Stimulated activated CD4-positive, alpha-beta T cell treated with anti-CD3 and anti-CD28 coated beads, Interleukin-1b, Interleukin-23, amount 100 ng/mL, for 4 hours (primary cell): ENCODE results near the gene AGMAT.

Experiments
- DNase-seq, 2 donors: peaks; one replicate each; pipeline ENCODE4 v3.0.0-alpha.2; 2020; ENCODE audit warnings: low read depth in 2 of 2

AGMAT gene

GRCh38 chr1:15523104-15524020, 61.5 kb downstream of the AGMAT start:
- DNase-seq: no peak

- no peak for DNase-seq
Measured at GRCh38 chr1:15522551-15522950, 62.3 kb downstream of the AGMAT start.
